Pancreas (tissue), 10 donors: ENCODE data around the gene LRP1B. TPM values are rescaled to one million over a fixed set of nuclear protein-coding genes. Genes with fewer than 3 reads are reported as not detected.

ENCODE experiments used
- ATAC-seq, 4 donors: fragments of 200-7000 bp; cut with Tn5 transposase; one replicate each; pipeline versions ENCODE4 v1.8.0 to v1.9.1; 2020; ENCODE audit warnings: mild to moderate bottlenecking in 4 of 4, moderate library complexity in 4 of 4
- DNase-seq, 6 donors: peaks; one replicate each; pipeline ENCODE4 v3.0.0-alpha.2; 2020
- FAIRE-seq: peaks from 2 replicates; lab custom pipeline; 2012; peaks lifted over from hg19 to GRCh38; lab: Jason Lieb, UNC
- H3K27ac ChIP-seq, 4 donors: fragments of 200-600 bp; sonication (generic); 1 replicate in 3 of 4; 2 replicates in 1 of 4; pipeline versions ENCODE4 v1.5.0 to v1.8.0; 2020
- H3K27me3 ChIP-seq, 4 donors: fragments of 200-600 bp; one replicate each; pipeline ENCODE4 v1.8.0; 2021
- H3K36me3 ChIP-seq, 3 donors: fragments of 200-600 bp; sonication (generic) in 1 of 3; one replicate each; pipeline versions ENCODE4 v1.5.0 to v1.8.0; 2020 to 2021
- H3K4me1 ChIP-seq, 3 donors: fragments of 200-600 bp; one replicate each; pipeline ENCODE4 v1.8.0; 2021
- H3K4me3 ChIP-seq, 4 donors: fragments of 200-600 bp; sonication (generic) in 2 of 4; one replicate each; pipeline versions ENCODE4 v1.5.0 to v1.8.0; 2020 to 2021
- H3K9me3 ChIP-seq, 4 donors: fragments of 200-600 bp; one replicate each; pipeline ENCODE4 v1.8.0; 2021
- CTCF ChIP-seq, 4 donors: fragments of 200-600 bp; sonication (generic) in 3 of 4; IDR thresholded peaks; one replicate each; pipeline versions ENCODE4 v1.5.0 to v1.8.0; 2021; ENCODE audit warnings: antibody characterized with exemption in 4 of 4
- WGBS, 2 donors: extraction: QIAGEN DNeasy Blood & Tissue Kit; methylation state at CpG; one replicate each; pipeline ENCODE4 v1.1.7; 2013; 5-methylcytosine and 5-hydroxymethylcytosine counted together
- intact Hi-C, 3 donors: fragments of 100-400 bp; cut with DNase I; formaldehyde crosslinking; loops; one replicate each; pipeline versions ENCODE4 v1.11.1 to v1.14.2; 2022
- polyA plus RNA-seq, 2 donors: library from polyadenylated mRNA; stranded (reverse); fragments of 200-250 nt; gene quantifications; one replicate each; pipeline ENCODE4 v1.2.3, GENCODE V29; 2013
- total RNA-seq, 6 donors: library from RNA; stranded (reverse); fragmentation: NEBNext Ultra II Directional in 4 of 6; extraction: Animal tissue kit (Norgen Biotek cat#: 25700) in 4 of 6; gene quantifications; one replicate each; pipeline versions ENCODE4 v1.2.1 to v1.2.4, GENCODE V29; 2021 to 2023
- donor health status: healthy with polysubstance abuse.
- donor health status: DM: no; HTN: no; CAD: no; lungs with moderate emphysema.
- donor health status: DM: no; HTN: no; CAD: no.
- donor health status: control.
- donor health status: control.
- donor health status: Bipolar disorder and iron deficiency.
- donor health status: DM: yes; HTN: yes; CAD: no.
- donor health status: DM: no; HTN: no; CAD: no.
- donor health status: DM: no; HTN: no; CAD: no.
- donor health status: DM: yes; HTN: yes; CAD: no.

Gene LRP1B
- total and polyA plus RNA-seq, 8 donors: 0.06 to 0.55 (median 0.25) TPM

GRCh38 chr2:141323571-141323970 is 807.2 kb downstream of the LRP1B start:
- no peak overlapping the region for H3K4me3 ChIP-seq
- H3K4me1 ChIP-seq: no peaks in the 10 kb centered on the region
- H3K27ac ChIP-seq: no peak overlapping the region
- no peak for TF ChIP-seq CTCF (IDR thresholded peaks at IDR 0.05)
- intact Hi-C loops: no loop called here
- ATAC-seq (no peak), DNase-seq (no peak), FAIRE-seq (no peak)
- no peaks in the 10 kb centered on the region for H3K36me3 ChIP-seq
- WGBS, 2 donors: 45 to 52% methylated on average over 2 of the region's 2 CpGs
- H3K9me3 ChIP-seq: no peaks in the 10 kb centered on the region
- no peaks in the 10 kb centered on the region for H3K27me3 ChIP-seq

GRCh38 chr2:141317986-141318385 is 812.8 kb downstream of the LRP1B start:
- no peak for TF ChIP-seq CTCF (IDR thresholded peaks at IDR 0.05)
- Histone ChIP-seq H3K27me3 (no peaks in the 10 kb centered on the region), H3K27ac (no peak overlapping the region), H3K4me3 (no peak overlapping the region), H3K36me3 (no peaks in the 10 kb centered on the region), H3K9me3 (no peaks in the 10 kb centered on the region), H3K4me1 (no peaks in the 10 kb centered on the region)
- ATAC-seq (no peak), DNase-seq (no peak), FAIRE-seq (no peak)
- intact Hi-C loops: no loop called here

- DNase-seq (no peak), ATAC-seq (no peak), FAIRE-seq (no peak)
- 88 to 95% methylated on average over 3 of the region's 3 CpGs for WGBS, 2 donors
- no peak for TF ChIP-seq CTCF (IDR thresholded peaks at IDR 0.05)
- Histone ChIP-seq H3K27me3 (no peaks in the 10 kb centered on the region), H3K4me1 (no peaks in the 10 kb centered on the region), H3K36me3 (no peaks in the 10 kb centered on the region), H3K9me3 (no peaks in the 10 kb centered on the region), H3K4me3 (no peak overlapping the region), H3K27ac (no peak overlapping the region)
- intact Hi-C loops: no loop called here
Observed at GRCh38 chr2:141316606-141317005, 814.2 kb downstream of the LRP1B start.

GRCh38 chr2:141316103-141316502 is 814.7 kb downstream of the LRP1B start:
- Histone ChIP-seq H3K27me3 (no peaks in the 10 kb centered on the region), H3K36me3 (no peaks in the 10 kb centered on the region), H3K4me3 (no peak overlapping the region), H3K9me3 (no peaks in the 10 kb centered on the region), H3K27ac (no peak overlapping the region), H3K4me1 (no peaks in the 10 kb centered on the region)
- FAIRE-seq: no peak
- no peak for DNase-seq
- no peak for ATAC-seq
- TF ChIP-seq CTCF (IDR thresholded peaks at IDR 0.05): no peak
- intact Hi-C loops: no loop called here
- WGBS, 2 donors: 48 to 60% methylated on average over 3 of the region's 3 CpGs

GRCh38 chr2:141313972-141314371 is 816.8 kb downstream of the LRP1B start:
- WGBS, 2 donors: 79 to 89% methylated on average over 4 of the region's 4 CpGs
- FAIRE-seq: no peak
- DNase-seq: no peak
- no peaks in the 10 kb centered on the region for H3K9me3 ChIP-seq
- intact Hi-C loops: no loop called here
- no peaks in the 10 kb centered on the region for H3K4me1 ChIP-seq
- no peak for ATAC-seq
- H3K27ac ChIP-seq: no peak overlapping the region
- no peak overlapping the region for H3K4me3 ChIP-seq
- no peaks in the 10 kb centered on the region for H3K27me3 ChIP-seq
- TF ChIP-seq CTCF (IDR thresholded peaks at IDR 0.05): no peak
- H3K36me3 ChIP-seq: no peaks in the 10 kb centered on the region
